HEK293T (cell line): ENCODE measurements around the gene CFAP43.

Experiments
- CTCF ChIA-PET: fragments of 350-600 bp; formaldehyde crosslinking; extraction: SDS; loops from one replicate; lab custom pipeline; 2021; ENCODE audit warnings: antibody characterized with exemption, inconsistent platforms; lab: Yijun Ruan, JAX
- POLR2A ChIA-PET: fragments of 350-600 bp; formaldehyde crosslinking; extraction: SDS; loops from one replicate; lab custom pipeline; 2020; ENCODE audit warnings: antibody characterized with exemption, inconsistent platforms; lab: Yijun Ruan, JAX
- DNase-seq: peaks from one replicate; pipeline ENCODE4 v3.0.0; 2012; ENCODE audit warnings: mixed read lengths; ENCODE audit errors: extremely low spot score
- ARNT ChIP-seq: fragments of 450-650 bp; IDR thresholded peaks from 2 replicates; pipeline ENCODE4 v1.6.1; 2017; ENCODE audit warnings: mild to moderate bottlenecking
- BHLHE40 ChIP-seq: fragments of 450-650 bp; IDR thresholded peaks from 2 replicates; pipeline ENCODE4 v1.6.1; 2016; ENCODE audit warnings: mild to moderate bottlenecking, moderate library complexity, borderline replicate concordance
- CTBP1 ChIP-seq: fragments of 450-650 bp; IDR thresholded peaks from 2 replicates; pipeline ENCODE4 v1.6.1; 2016; ENCODE audit warnings: borderline replicate concordance
- ELF4 ChIP-seq: fragments of 450-650 bp; IDR thresholded peaks from 2 replicates; pipeline ENCODE4 v1.6.1; 2017; ENCODE audit warnings: antibody characterized with exemption
- FOXA1 ChIP-seq: fragments of 450-650 bp; IDR thresholded peaks from 2 replicates; pipeline ENCODE4 v1.6.1; 2016; ENCODE audit warnings: mild to moderate bottlenecking
- FOXK2 ChIP-seq: fragments of 450-650 bp; IDR thresholded peaks from 2 replicates; pipeline ENCODE4 v1.6.1; 2016; ENCODE audit warnings: mild to moderate bottlenecking
- FOXM1 ChIP-seq: fragments of 450-650 bp; IDR thresholded peaks from 2 replicates; pipeline ENCODE4 v1.6.1; 2017; ENCODE audit warnings: mild to moderate bottlenecking, borderline replicate concordance
- HDGF ChIP-seq: fragments of 450-650 bp; IDR thresholded peaks from 2 replicates; pipeline ENCODE4 v1.6.1; 2017; ENCODE audit warnings: antibody characterized with exemption, borderline replicate concordance
- L3MBTL2 ChIP-seq: fragments of 450-650 bp; conservative IDR thresholded peaks from 2 replicates; pipeline ENCODE4 v1.6.1; 2016; ENCODE audit warnings: mild to moderate bottlenecking
- LEF1 ChIP-seq: fragments of 450-650 bp; IDR thresholded peaks from 2 replicates; pipeline ENCODE4 v1.6.1; 2017; ENCODE audit warnings: mild to moderate bottlenecking, borderline replicate concordance
- NFRKB ChIP-seq: fragments of 450-650 bp; IDR thresholded peaks from 2 replicates; pipeline ENCODE4 v1.6.1; 2016; ENCODE audit warnings: mild to moderate bottlenecking, moderate library complexity
- PKNOX1 ChIP-seq: fragments of 450-650 bp; IDR thresholded peaks from 2 replicates; pipeline ENCODE4 v1.6.1; 2016
- SP1 ChIP-seq: fragments of 450-650 bp; IDR thresholded peaks from 2 replicates; pipeline ENCODE4 v1.6.1; 2017
- SUZ12 ChIP-seq: fragments of 450-650 bp; IDR thresholded peaks from 2 replicates; pipeline ENCODE4 v1.6.1; 2016; ENCODE audit warnings: mild to moderate bottlenecking
- TARDBP ChIP-seq: fragments of 450-650 bp; IDR thresholded peaks from 2 replicates; pipeline ENCODE4 v1.6.1; 2016
- ZNF384 ChIP-seq: fragments of 450-650 bp; IDR thresholded peaks from 2 replicates; pipeline ENCODE4 v1.6.1; 2016

CFAP43 gene

GRCh38 chr10:104220522-104220921 lies 11.6 kb downstream of the CFAP43 start:
- ChIA-PET CTCF (no interaction called here), POLR2A (no interaction called here)
- TF ChIP-seq TARDBP (no peak), FOXK2 (no peak), FOXM1 (no peak), BHLHE40 (no peak), SP1 (no peak), SUZ12 (no peak), NFRKB (no peak), LEF1 (no peak), ELF4 (no peak), L3MBTL2 (no peak), CTBP1 (no peak), HDGF (no peak), FOXA1 (no peak)
- no peak for DNase-seq

- TF ChIP-seq ZNF384 (no peak), BHLHE40 (no peak)
- CTCF ChIA-PET: no interaction called here
- DNase-seq: no peak
- POLR2A ChIA-PET: no interaction called here
Measured at GRCh38 chr10:104218751-104219150, 13.4 kb downstream of the CFAP43 start.

- CTCF ChIA-PET: no interaction called here
- POLR2A ChIA-PET: no interaction called here
- no peak for TF ChIP-seq FOXM1
- TF ChIP-seq TARDBP: no peak
- TF ChIP-seq SUZ12: no peak
- no peak for TF ChIP-seq PKNOX1
- no peak for TF ChIP-seq LEF1
- no peak for TF ChIP-seq FOXA1
- TF ChIP-seq ELF4: no peak
- TF ChIP-seq L3MBTL2: no peak
- no peak for DNase-seq
Measured at GRCh38 chr10:104216631-104217030, 15.5 kb downstream of the CFAP43 start.

- DNase-seq: peak; percentile 69
- ChIA-PET POLR2A (no interaction called here), CTCF (no interaction called here)
- TF ChIP-seq ELF4 (no peak), SUZ12 (no peak), CTBP1 (no peak), ZNF384 (no peak), FOXM1 (no peak), L3MBTL2 (no peak), SP1 (no peak), FOXK2 (no peak), HDGF (no peak)
Measured at GRCh38 chr10:104209575-104210198, 22.5 kb downstream of the CFAP43 start.

GRCh38 chr10:104208730-104209129 lies 23.4 kb downstream of the CFAP43 start:
- TF ChIP-seq FOXM1 (no peak), BHLHE40 (no peak)
- DNase-seq: no peak
- ChIA-PET POLR2A (no interaction called here), CTCF (no interaction called here)

- no peak for DNase-seq
- TF ChIP-seq PKNOX1 (no peak), BHLHE40 (no peak), SUZ12 (no peak), FOXA1 (no peak), ARNT (no peak), ELF4 (no peak), FOXM1 (no peak), LEF1 (no peak), CTBP1 (no peak), FOXK2 (no peak), ZNF384 (no peak), TARDBP (no peak), HDGF (no peak), SP1 (no peak), L3MBTL2 (no peak), NFRKB (no peak)
- POLR2A ChIA-PET: no interaction called here
- CTCF ChIA-PET: no interaction called here
Measured at GRCh38 chr10:104202231-104202630, 29.9 kb downstream of the CFAP43 start.

- POLR2A ChIA-PET: no interaction called here
- no peak for DNase-seq
- TF ChIP-seq ARNT: no peak
- TF ChIP-seq NFRKB: no peak
- TF ChIP-seq CTBP1: no peak
- TF ChIP-seq TARDBP: no peak
- no peak for TF ChIP-seq ZNF384
- CTCF ChIA-PET: no interaction called here
Measured at GRCh38 chr10:104201636-104202035, 30.5 kb downstream of the CFAP43 start.
